HepG2 (cell line): ENCODE measurements around the gene SERPINA3. TPM values are rescaled to one million over a fixed set of nuclear protein-coding genes. Genes with fewer than 3 reads are reported as not detected.
A peak's percentile ranks its signal among the peaks of the same experiment; 100 is the strongest.

ENCODE experiments used
- ETV6 ChIP-seq: sonication (generic); formaldehyde crosslinking; conservative IDR thresholded peaks from 2 replicates; pipeline ENCODE4 v1.4.0; 2020; ENCODE audit warnings: missing genetic modification reagents
- GLI4 ChIP-seq: sonication (generic); formaldehyde crosslinking; IDR thresholded peaks from 2 replicates; pipeline ENCODE4 v1.5.1; 2020; ENCODE audit warnings: missing genetic modification reagents, mild to moderate bottlenecking, moderate library complexity, borderline replicate concordance
- HNF4A ChIP-seq: sonication (generic); formaldehyde crosslinking; IDR thresholded peaks from 2 replicates; pipeline ENCODE4 v1.4.0; 2020; ENCODE audit warnings: missing genetic modification reagents
- ISX ChIP-seq: sonication (generic); formaldehyde crosslinking; conservative IDR thresholded peaks from 2 replicates; pipeline ENCODE4 v1.5.0; 2020; ENCODE audit warnings: missing genetic modification reagents
- KAT8 ChIP-seq: IDR thresholded peaks from 2 replicates; pipeline ENCODE4 v1.6.1; 2016; ENCODE audit warnings: missing genetic modification reagents, missing compliant biosample characterization
- ONECUT2 ChIP-seq: sonication (generic); formaldehyde crosslinking; IDR thresholded peaks from 2 replicates; pipeline ENCODE4 v1.4.0; 2020; ENCODE audit warnings: missing genetic modification reagents
- POLR2G ChIP-seq: fragments of 200-400 bp; formaldehyde crosslinking; IDR thresholded peaks from 2 replicates; pipeline ENCODE4 v1.6.1; 2018; ENCODE audit warnings: mild to moderate bottlenecking, low read depth, low read length, moderate library complexity
- TEAD3 ChIP-seq: optimal IDR thresholded peaks from 2 replicates; pipeline ENCODE3; 2016; ENCODE audit warnings: borderline replicate concordance
- THAP8 ChIP-seq: sonication (generic); formaldehyde crosslinking; IDR thresholded peaks from 2 replicates; pipeline ENCODE4 v1.5.1; 2020; ENCODE audit warnings: missing genetic modification reagents, mild to moderate bottlenecking, borderline replicate concordance
- ZNF777 ChIP-seq: sonication (generic); formaldehyde crosslinking; IDR thresholded peaks from 2 replicates; pipeline ENCODE4 v1.4.0; 2020; ENCODE audit warnings: missing genetic modification reagents
- ZNF780A ChIP-seq: sonication (generic); formaldehyde crosslinking; IDR thresholded peaks from 2 replicates; pipeline ENCODE4 v1.8.0; 2022; ENCODE audit warnings: mild to moderate bottlenecking, missing genetic modification reagents, moderate library complexity
- ZNF839 ChIP-seq: sonication (generic); formaldehyde crosslinking; IDR thresholded peaks from 2 replicates; pipeline ENCODE4 v1.4.0; 2020; ENCODE audit warnings: missing genetic modification reagents, mild to moderate bottlenecking, borderline replicate concordance
- polyA plus RNA-seq, 8 experiments: library from polyadenylated mRNA; depleted of rRNA in 3 of 8; stranded (reverse) in 7 of 8; unstranded in 1 of 8; fragments of >200 nt; fragmentation: Illumina TruSeq in 4 of 8; extraction: Trizol in 4 of 8; gene quantifications; 2 replicates each; pipeline versions ENCODE4 v1.2.1 to v1.2.3, GENCODE V29; 2011 to 2016; ENCODE audit warnings: low read depth in 4 of 8, missing spikeins in 1 of 8, mixed read lengths in 1 of 8; ENCODE audit not compliant: insufficient read depth in 1 of 8
- total RNA-seq, 5 experiments: library from RNA; depleted of rRNA; stranded (reverse); fragments of >200 nt; fragmentation: Illumina TruSeq; extraction: Trizol; gene quantifications; 2 replicates each; pipeline ENCODE4 v1.2.3, GENCODE V29; 2016; ENCODE audit warnings: low read depth in 1 of 5
- TF ChIP-seq, protein P1 (sequence below): sonication (generic); formaldehyde crosslinking; IDR thresholded peaks from 2 replicates; pipeline ENCODE4 v1.8.0; 2022; ENCODE audit warnings: mild to moderate bottlenecking, missing genetic modification reagents; ENCODE audit not compliant: insufficient replicate concordance
- TF ChIP-seq, protein P2 (sequence below): IDR thresholded peaks from 2 replicates; pipeline ENCODE4 v1.6.1; 2016
- TF ChIP-seq, protein P3 (sequence below): sonication (generic); formaldehyde crosslinking; IDR thresholded peaks from 2 replicates; pipeline ENCODE4 v1.5.0; 2020; ENCODE audit warnings: mild to moderate bottlenecking, missing genetic modification reagents
- TF ChIP-seq, protein P4 (sequence below): sonication (generic); formaldehyde crosslinking; IDR thresholded peaks from 2 replicates; pipeline ENCODE4 v1.5.0; 2020; ENCODE audit warnings: mild to moderate bottlenecking, missing genetic modification reagents, borderline replicate concordance
- TF ChIP-seq, protein P5 (sequence below): sonication (generic); formaldehyde crosslinking; IDR thresholded peaks from 2 replicates; pipeline ENCODE4 v1.8.1; 2023; ENCODE audit warnings: mild to moderate bottlenecking, missing genetic modification reagents

Gene SERPINA3
- total and polyA plus RNA-seq, 2 of the 13 experiments (the other 11 are each of a cell fraction or from before 2014, with no cell fraction given), result 825 to 2,200 TPM

DNA sequence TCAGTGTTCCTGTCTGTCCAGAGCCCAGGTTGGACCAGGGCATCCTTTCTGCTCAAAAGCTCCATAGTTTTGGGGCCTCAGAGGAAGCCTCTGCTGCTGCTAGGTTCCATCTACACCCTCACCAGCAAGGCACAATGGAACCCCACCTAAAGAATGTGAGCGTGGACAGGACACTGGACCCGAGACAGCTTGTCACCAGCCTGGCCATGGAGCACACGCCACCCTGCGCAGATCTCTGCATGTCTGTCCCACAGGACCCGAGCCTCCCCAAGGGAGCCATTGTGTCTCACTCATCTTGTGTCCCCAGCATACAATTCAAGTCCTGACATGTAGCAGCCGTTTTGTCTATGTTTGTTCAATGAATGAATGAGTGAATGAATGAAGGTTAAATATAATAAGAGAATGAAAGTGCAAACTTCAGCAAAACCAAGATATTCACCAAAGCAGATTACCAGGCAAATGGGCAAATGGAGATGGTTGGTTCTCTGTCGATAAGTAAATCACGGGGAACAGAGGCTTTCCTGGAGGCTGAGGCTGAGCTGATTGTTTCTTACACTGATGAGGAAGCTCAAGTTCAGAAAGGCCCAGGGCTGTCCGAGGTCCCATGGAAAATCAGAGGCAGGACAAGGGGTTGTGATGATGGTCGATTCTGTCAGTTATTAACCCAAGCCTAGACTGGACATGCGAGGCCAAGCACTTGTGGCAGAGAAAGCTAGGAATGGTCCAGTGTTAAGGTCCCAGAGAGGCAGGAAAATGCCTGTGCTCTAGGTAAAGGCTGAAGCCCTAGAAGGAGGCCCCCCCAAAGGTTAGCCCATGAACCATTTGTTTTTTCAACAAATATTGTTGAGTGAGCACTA is 27.0 kb downstream of the SERPINA3 start (continued):
- TF ChIP-seq, protein P1, sequence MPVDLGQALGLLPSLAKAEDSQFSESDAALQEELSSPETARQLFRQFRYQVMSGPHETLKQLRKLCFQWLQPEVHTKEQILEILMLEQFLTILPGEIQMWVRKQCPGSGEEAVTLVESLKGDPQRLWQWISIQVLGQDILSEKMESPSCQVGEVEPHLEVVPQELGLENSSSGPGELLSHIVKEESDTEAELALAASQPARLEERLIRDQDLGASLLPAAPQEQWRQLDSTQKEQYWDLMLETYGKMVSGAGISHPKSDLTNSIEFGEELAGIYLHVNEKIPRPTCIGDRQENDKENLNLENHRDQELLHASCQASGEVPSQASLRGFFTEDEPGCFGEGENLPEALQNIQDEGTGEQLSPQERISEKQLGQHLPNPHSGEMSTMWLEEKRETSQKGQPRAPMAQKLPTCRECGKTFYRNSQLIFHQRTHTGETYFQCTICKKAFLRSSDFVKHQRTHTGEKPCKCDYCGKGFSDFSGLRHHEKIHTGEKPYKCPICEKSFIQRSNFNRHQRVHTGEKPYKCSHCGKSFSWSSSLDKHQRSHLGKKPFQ (CRISPR knock-in tag), result no peak
- no peak for TF ChIP-seq ISX
- no peak for TF ChIP-seq HNF4A (CRISPR knock-in tag)
- TF ChIP-seq THAP8 (CRISPR knock-in tag), result no peak
- no peak for TF ChIP-seq ZNF780A
- TF ChIP-seq, protein P2, sequence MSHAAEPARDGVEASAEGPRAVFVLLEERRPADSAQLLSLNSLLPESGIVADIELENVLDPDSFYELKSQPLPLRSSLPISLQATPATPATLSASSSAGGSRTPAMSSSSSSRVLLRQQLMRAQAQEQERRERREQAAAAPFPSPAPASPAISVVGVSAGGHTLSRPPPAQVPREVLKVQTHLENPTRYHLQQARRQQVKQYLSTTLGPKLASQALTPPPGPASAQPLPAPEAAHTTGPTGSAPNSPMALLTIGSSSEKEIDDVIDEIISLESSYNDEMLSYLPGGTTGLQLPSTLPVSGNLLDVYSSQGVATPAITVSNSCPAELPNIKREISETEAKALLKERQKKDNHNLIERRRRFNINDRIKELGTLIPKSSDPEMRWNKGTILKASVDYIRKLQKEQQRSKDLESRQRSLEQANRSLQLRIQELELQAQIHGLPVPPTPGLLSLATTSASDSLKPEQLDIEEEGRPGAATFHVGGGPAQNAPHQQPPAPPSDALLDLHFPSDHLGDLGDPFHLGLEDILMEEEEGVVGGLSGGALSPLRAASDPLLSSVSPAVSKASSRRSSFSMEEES (CRISPR knock-in tag), result no peak
- no peak for TF ChIP-seq GLI4 (CRISPR knock-in tag)
- TF ChIP-seq ZNF839 (CRISPR knock-in tag), result no peak
- no peak for TF ChIP-seq POLR2G
- TF ChIP-seq ZNF777 (CRISPR knock-in tag), result no peak
- TF ChIP-seq, protein P3, sequence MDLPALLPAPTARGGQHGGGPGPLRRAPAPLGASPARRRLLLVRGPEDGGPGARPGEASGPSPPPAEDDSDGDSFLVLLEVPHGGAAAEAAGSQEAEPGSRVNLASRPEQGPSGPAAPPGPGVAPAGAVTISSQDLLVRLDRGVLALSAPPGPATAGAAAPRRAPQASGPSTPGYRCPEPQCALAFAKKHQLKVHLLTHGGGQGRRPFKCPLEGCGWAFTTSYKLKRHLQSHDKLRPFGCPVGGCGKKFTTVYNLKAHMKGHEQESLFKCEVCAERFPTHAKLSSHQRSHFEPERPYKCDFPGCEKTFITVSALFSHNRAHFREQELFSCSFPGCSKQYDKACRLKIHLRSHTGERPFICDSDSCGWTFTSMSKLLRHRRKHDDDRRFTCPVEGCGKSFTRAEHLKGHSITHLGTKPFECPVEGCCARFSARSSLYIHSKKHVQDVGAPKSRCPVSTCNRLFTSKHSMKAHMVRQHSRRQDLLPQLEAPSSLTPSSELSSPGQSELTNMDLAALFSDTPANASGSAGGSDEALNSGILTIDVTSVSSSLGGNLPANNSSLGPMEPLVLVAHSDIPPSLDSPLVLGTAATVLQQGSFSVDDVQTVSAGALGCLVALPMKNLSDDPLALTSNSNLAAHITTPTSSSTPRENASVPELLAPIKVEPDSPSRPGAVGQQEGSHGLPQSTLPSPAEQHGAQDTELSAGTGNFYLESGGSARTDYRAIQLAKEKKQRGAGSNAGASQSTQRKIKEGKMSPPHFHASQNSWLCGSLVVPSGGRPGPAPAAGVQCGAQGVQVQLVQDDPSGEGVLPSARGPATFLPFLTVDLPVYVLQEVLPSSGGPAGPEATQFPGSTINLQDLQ (CRISPR knock-in tag), result no peak
- TF ChIP-seq ONECUT2 (CRISPR knock-in tag), result no peak
- TF ChIP-seq, protein P4, sequence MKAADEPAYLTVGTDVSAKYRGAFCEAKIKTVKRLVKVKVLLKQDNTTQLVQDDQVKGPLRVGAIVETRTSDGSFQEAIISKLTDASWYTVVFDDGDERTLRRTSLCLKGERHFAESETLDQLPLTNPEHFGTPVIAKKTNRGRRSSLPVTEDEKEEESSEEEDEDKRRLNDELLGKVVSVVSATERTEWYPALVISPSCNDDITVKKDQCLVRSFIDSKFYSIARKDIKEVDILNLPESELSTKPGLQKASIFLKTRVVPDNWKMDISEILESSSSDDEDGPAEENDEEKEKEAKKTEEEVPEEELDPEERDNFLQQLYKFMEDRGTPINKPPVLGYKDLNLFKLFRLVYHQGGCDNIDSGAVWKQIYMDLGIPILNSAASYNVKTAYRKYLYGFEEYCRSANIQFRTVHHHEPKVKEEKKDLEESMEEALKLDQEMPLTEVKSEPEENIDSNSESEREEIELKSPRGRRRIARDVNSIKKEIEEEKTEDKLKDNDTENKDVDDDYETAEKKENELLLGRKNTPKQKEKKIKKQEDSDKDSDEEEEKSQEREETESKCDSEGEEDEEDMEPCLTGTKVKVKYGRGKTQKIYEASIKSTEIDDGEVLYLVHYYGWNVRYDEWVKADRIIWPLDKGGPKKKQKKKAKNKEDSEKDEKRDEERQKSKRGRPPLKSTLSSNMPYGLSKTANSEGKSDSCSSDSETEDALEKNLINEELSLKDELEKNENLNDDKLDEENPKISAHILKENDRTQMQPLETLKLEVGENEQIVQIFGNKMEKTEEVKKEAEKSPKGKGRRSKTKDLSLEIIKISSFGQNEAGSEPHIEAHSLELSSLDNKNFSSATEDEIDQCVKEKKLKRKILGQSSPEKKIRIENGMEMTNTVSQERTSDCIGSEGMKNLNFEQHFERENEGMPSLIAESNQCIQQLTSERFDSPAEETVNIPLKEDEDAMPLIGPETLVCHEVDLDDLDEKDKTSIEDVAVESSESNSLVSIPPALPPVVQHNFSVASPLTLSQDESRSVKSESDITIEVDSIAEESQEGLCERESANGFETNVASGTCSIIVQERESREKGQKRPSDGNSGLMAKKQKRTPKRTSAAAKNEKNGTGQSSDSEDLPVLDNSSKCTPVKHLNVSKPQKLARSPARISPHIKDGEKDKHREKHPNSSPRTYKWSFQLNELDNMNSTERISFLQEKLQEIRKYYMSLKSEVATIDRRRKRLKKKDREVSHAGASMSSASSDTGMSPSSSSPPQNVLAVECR (CRISPR knock-in tag), result no peak
- TF ChIP-seq, protein P5, sequence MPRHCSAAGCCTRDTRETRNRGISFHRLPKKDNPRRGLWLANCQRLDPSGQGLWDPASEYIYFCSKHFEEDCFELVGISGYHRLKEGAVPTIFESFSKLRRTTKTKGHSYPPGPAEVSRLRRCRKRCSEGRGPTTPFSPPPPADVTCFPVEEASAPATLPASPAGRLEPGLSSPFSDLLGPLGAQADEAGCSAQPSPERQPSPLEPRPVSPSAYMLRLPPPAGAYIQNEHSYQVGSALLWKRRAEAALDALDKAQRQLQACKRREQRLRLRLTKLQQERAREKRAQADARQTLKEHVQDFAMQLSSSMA, result no peak
- TF ChIP-seq KAT8 (CRISPR knock-in tag), result 0 out of 2 replicates have a peak, but pooled peaks have one; percentile 24
- 0 out of 2 replicates have a peak, but pooled peaks have one; percentile 16 for TF ChIP-seq ETV6
- peak; percentile 24 for TF ChIP-seq TEAD3 (CRISPR knock-in tag)
